K562 treated with DMSO at 1 percent for 4 hours (cell line): ENCODE measurements around the gene E2F7. TPM values are rescaled to one million over a fixed set of nuclear protein-coding genes. Genes with fewer than 3 reads are reported as not detected.

ENCODE experiments used
- total RNA-seq: library from RNA; unstranded; fragments of 300-600 nt; gene quantifications from 2 replicates; pipeline ENCODE4 v1.2.3, GENCODE V29; 2022; ENCODE audit not compliant: insufficient read depth

The E2F7 gene, protein sequence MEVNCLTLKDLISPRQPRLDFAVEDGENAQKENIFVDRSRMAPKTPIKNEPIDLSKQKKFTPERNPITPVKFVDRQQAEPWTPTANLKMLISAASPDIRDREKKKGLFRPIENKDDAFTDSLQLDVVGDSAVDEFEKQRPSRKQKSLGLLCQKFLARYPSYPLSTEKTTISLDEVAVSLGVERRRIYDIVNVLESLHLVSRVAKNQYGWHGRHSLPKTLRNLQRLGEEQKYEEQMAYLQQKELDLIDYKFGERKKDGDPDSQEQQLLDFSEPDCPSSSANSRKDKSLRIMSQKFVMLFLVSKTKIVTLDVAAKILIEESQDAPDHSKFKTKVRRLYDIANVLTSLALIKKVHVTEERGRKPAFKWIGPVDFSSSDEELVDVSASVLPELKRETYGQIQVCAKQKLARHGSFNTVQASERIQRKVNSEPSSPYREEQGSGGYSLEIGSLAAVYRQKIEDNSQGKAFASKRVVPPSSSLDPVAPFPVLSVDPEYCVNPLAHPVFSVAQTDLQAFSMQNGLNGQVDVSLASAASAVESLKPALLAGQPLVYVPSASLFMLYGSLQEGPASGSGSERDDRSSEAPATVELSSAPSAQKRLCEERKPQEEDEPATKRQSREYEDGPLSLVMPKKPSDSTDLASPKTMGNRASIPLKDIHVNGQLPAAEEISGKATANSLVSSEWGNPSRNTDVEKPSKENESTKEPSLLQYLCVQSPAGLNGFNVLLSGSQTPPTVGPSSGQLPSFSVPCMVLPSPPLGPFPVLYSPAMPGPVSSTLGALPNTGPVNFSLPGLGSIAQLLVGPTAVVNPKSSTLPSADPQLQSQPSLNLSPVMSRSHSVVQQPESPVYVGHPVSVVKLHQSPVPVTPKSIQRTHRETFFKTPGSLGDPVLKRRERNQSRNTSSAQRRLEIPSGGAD
- 5.7 and 5.8 TPM in 2 replicates for total RNA-seq

DNA sequence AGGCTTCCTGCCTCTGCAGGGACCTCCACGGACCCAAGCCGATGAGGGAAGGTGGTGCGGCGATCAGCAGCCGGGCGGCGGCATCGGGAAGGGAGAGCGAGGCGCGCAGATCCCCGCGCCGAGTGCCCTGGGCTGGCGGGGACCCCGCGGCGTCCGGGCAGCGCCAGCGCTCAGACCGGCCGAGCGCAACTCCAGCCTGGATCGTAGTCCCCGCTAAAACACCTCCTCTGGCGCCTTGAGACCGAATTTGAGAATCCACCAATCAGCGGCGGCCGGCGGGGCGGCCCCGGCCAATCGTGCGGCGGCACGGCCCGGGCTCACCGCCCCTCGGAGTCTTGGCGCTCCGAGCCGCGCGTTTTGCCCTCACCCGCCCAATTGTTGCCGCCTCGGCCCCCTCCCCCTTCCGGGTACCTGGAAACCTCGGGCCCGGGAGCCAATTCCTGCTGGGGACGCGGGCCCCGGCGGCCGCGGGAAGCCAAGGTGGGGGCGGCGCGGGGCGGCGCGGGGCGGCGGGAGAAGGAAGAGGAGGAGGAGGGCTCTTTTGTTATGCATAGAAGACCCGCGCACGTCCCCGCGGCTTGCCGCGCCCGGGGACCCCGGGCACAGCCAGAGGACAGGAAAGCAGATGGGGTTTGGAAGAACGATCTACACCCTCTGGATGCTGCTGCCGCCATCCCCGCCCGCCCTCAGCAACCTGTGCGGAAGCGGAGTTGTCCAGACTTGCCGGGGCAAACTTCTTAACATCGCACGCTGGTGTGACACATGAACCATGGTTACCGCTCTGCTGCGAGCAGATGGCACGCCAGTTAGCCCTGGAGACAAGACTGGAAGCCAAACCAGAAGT, at the start of gene E2F7:
TSS of gene E2F7 (minus strand) at position 209 of the 844 bp plus-strand sequence. CDS start 934 bp downstream, outside the sequence.

Other genes with a start within 250 kb of the E2F7 start
- gene CSRP2, start 186.6 kb downstream of the E2F7 start, total RNA-seq: 1.6 TPM in 1 of 2 replicates, not detected in the other